GM20000 (cell line): ENCODE data around the gene TMEM17.

ENCODE experiments used
- DNase-seq: peaks from one replicate; pipeline ENCODE4 v3.0.0; 2012; ENCODE audit warnings: low spot score
- CTCF ChIP-seq: IDR thresholded peaks from 2 replicates; pipeline ENCODE4 v1.5.1; 2012; ENCODE audit warnings: mild to moderate bottlenecking, control low read depth; ENCODE audit errors: extremely low read depth, missing control alignments

Gene TMEM17

GRCh38 chr2:62498739-62499138 is 7.3 kb downstream of the TMEM17 start:
- no peak for DNase-seq

GRCh38 chr2:62495761-62496160 is 10.2 kb downstream of the TMEM17 start:
- no peak for DNase-seq
- TF ChIP-seq CTCF: no peak

More at GRCh38 chr2:62498739-62499138, 7.3 kb downstream of the TMEM17 start:
- TF ChIP-seq CTCF: no peak

GRCh38 chr2:62492048-62492447 is 13.9 kb downstream of the TMEM17 start:
- no peak for DNase-seq
- no peak for TF ChIP-seq CTCF

- no peak for TF ChIP-seq CTCF
- DNase-seq: no peak
Observed at GRCh38 chr2:62489702-62490101, 16.3 kb downstream of the TMEM17 start.

GRCh38 chr2:62489162-62489561 is 16.8 kb downstream of the TMEM17 start:
- no peak for TF ChIP-seq CTCF
- no peak for DNase-seq

- DNase-seq: no peak
- TF ChIP-seq CTCF: no peak
Observed at GRCh38 chr2:62486439-62486765, 19.6 kb downstream of the TMEM17 start.

- no peak for TF ChIP-seq CTCF
- DNase-seq: no peak
Observed at GRCh38 chr2:62485761-62486438, 20.1 kb downstream of the TMEM17 start.
